LNCAP (cell line): ENCODE results near the gene P2RY6.

Experiments used
- CTCF ChIP-seq: fragments of 450-650 bp; IDR thresholded peaks from 2 replicates; pipeline ENCODE4 v1.5.1; 2017; ENCODE audit warnings: mild to moderate bottlenecking

Gene P2RY6

DNA sequence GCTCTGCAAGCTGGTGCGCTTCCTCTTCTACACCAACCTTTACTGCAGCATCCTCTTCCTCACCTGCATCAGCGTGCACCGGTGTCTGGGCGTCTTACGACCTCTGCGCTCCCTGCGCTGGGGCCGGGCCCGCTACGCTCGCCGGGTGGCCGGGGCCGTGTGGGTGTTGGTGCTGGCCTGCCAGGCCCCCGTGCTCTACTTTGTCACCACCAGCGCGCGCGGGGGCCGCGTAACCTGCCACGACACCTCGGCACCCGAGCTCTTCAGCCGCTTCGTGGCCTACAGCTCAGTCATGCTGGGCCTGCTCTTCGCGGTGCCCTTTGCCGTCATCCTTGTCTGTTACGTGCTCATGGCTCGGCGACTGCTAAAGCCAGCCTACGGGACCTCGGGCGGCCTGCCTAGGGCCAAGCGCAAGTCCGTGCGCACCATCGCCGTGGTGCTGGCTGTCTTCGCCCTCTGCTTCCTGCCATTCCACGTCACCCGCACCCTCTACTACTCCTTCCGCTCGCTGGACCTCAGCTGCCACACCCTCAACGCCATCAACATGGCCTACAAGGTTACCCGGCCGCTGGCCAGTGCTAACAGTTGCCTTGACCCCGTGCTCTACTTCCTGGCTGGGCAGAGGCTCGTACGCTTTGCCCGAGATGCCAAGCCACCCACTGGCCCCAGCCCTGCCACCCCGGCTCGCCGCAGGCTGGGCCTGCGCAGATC is 37.5 kb upstream of the P2RY6 start:
- no peak for TF ChIP-seq CTCF

- no peak for TF ChIP-seq CTCF
Observed at GRCh38 chr11:73235236-73235786, 36.8 kb upstream of the P2RY6 start.

GRCh38 chr11:73236205-73236765 is 35.9 kb upstream of the P2RY6 start:
- no peak for TF ChIP-seq CTCF

- peak; percentile 49; the same call in 1 of the 2 replicates for TF ChIP-seq CTCF
Observed at GRCh38 chr11:73236854-73237253, 35.3 kb upstream of the P2RY6 start.

GRCh38 chr11:73237471-73238290 is 34.5 kb upstream of the P2RY6 start:
- TF ChIP-seq CTCF = no peak

DNA sequence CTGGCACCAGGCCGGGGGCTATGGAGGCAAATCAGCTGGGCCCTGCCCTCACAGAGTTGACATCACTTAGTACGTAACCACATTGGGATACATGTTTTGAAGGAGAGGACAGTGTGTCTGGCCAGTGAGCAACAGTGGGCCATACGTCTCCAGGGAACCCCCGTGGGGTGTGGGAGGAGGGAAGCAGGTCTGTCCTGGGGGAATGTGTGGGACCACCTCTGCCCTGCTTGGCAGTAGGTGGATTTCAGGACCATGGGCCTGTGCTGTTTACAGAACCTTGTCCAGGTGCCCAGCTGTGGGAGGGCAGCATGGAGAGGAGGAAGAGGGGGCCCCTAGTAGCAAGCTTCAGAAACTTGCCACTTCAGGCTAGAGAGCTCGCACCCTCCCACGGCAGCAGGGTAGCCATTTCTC is 33.0 kb upstream of the P2RY6 start:
- no peak for TF ChIP-seq CTCF

- TF ChIP-seq CTCF = no peak
Observed at GRCh38 chr11:73239571-73240189, 32.5 kb upstream of the P2RY6 start.
